NCI-H2227 (cell line): ENCODE measurements around the gene GIPC1.
A peak's percentile ranks its signal among the peaks of the same experiment; 100 is the strongest.
"Not testable (repeated sequence)": the region's sequence is repeated elsewhere in the genome, so short reads cannot be mapped to it uniquely, and the experiment has no call there.

Source experiments
- DNase-seq: peaks from one replicate; lab custom pipeline; 2025; ENCODE audit not compliant: unreplicated experiment; lab: John Stamatoyannopoulos, UW

Gene GIPC1

DNA sequence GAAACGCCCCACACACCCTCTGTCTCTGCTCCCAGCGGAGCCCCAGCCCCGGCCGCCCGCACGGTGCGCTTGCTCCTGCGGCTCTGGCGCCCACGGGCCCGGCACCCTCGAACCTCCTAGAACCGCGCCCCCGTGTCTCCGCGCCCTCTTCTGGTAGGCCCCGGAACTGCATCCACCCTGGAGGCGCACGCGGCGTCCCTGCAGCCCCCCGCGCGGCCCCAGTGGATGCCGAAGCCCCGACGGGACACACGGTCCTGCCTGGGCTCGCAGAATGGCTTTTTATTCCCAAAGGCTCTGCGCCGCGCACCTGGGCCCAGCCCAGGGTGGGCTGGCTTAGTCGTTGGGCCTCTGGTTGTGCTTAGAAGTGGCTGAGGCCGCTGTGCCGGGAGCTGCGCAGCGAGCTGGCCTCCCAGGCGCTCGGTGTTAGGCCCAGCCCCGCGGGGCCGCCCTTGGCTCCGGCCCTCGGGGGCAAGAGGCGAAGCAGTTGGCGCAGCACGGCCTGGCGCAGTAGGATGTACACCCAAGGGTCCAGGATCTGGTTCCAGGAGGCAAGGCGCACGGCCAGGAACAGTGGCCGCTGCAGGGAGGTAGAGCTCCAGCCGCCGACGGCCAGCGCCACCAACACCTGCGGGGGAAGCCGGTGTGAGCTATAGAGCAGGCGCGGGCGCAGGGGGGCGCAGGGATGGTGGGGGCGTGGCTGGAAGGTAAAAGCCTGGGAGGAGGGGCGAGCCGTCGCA lies 23.6 kb downstream of the GIPC1 start:
- DNase-seq = no peak

DNA sequence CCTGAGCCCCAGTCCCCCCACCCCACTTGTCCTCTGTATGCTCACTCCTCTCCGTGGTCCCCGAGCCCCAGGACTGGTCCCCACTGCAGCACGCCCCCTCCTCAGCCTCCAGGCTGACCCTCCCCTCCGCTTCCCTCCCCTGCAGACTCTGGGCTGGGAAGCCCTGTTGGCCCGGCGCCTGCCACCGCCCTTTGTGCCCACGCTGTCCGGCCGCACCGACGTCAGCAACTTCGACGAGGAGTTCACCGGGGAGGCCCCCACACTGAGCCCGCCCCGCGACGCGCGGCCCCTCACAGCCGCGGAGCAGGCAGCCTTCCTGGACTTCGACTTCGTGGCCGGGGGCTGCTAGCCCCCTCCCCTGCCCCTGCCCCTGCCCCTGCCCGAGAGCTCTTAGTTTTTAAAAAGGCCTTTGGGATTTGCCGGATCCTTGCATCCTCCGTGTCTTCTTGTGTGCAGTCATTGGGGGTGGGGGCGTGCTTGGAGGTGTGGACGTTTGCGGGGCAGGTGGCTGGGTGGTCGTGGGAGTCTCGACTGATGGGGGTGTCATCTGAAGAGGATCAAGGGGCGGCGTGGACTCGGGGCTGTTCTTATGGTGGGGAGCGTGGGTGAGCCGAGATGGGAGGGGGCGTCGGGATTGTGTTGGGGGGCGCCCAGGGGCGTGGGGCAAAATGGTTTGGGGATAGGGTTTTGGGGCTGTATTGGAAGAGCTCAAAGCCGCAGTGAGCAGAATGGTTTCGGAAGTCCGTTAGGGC lies 24.3 kb downstream of the GIPC1 start:
- no peak for DNase-seq

DNA sequence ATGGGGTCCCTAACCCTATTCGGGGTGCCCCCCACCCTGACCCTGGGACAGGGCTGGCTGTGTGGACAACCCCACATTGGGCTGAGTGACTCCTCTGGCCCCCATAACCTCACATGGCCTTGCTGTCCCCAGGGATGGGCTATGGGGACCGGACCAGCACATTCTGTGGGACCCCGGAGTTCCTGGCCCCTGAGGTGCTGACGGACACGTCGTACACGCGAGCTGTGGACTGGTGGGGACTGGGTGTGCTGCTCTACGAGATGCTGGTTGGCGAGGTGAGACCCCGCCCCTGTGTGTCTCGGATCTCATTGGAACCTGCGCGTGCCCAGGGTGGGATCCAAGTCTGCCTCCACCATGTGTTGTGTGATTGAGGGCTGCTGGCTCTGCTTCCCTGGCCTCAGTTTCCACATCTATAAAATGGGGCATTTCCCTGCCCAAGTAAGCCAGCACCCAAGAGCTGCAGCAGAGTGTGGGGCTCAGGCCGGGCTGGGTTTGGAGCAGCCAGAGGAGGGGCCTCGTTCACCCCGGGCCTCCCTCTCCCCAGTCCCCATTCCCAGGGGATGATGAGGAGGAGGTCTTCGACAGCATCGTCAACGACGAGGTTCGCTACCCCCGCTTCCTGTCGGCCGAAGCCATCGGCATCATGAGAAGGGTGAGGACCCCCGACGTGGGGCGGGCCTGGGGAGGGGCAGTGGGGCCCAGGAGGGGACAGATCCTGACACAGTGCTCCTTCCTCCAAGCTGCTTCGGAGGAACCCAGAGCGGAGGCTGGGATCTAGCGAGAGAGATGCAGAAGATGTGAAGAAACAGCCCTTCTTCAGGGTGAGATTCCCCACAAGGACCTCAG lies 25.7 kb downstream of the GIPC1 start:
- no peak for DNase-seq

DNA sequence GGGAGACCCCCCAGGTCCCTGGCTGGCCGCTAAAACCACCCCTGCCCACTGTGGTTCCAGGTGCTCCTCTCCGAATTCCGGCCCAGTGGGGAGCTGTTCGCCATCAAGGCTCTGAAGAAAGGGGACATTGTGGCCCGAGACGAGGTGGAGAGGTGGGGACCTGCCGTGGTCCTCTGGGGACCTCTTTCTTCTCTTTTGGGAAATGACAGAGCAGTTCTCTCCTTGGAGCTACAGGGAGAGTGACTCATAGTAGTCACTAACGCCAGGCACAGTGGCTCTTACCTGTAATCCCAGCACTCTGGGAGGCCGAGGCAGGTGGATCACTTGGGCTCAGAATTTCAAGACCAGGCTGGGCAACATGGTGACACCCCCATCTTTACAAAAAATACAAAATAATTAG lies 28.1 kb downstream of the GIPC1 start:
- no peak for DNase-seq

DNA sequence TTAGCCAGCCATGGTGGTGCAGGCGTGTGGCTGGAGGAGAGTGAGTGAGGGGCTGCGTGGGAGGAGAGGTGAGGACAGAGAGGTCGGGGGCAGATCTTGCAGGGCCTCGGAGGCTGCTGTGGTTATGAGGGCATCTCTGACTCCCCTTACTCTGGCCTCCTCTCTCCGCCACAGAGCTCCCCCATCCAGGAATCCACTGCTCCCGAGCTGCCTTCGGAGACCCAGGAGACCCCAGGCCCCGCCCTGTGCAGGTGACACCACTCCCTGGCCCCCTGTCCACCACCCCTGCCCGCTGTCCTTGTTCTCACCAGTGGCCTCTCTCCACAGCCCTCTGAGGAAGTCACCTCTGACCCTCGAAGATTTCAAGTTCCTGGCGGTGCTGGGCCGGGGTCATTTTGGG lies 28.5 kb downstream of the GIPC1 start:
- DNase-seq = no peak

DNA sequence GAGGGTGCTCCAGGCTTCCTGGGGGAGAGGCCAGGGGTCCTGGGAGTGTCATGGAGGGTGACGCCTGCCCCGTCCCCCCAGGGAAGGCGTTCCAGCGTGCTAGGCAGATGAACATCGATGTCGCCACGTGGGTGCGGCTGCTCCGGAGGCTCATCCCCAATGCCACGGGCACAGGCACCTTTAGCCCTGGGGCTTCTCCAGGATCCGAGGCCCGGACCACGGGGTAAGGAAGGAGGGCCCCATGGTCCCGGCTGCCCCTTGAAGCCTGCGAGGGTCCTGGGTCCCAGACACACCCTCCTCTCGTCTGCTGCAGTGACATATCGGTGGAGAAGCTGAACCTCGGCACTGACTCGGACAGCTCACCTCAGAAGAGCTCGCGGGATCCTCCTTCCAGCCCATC lies 32.2 kb downstream of the GIPC1 start:
- no peak for DNase-seq

DNA sequence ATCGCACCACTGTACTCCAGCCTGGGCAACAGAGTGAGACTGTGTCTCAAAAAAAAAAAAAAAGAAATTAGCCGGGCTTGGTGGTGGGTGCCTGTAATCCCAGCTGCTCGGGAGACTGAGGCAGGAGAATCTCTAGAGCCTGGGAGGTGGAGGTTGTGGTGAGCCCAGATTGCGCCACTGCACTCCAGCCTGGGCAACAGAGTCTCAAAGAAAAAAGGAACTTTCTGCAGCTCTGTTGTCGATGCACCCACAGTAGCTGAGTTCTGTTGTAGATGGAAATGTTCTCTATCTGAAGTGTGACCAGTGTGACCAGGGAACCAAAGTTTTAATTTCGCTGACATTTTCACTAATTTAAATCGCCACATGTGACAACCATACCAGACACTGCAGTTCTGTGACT lies 33.5 kb downstream of the GIPC1 start:
- DNase-seq = not testable (repeated sequence)

DNA sequence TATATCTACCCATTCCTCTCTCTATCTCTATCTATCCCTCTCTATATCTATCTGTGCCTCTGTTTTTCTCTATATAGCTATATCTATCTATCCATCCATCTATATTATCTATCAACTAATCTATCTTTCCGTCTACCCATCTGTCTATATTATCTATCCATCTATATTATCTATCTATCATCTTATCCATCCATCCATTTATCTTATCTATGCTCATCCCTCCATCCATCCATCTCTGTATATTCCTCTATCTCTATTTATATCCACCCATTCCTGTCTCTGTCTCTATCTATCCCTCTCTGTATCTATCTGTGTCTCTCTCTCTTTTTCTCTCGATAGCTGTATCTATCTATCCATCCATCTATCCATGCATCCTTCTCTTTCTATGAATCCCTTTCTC lies 35.0 kb downstream of the GIPC1 start:
- no peak for DNase-seq

DNA sequence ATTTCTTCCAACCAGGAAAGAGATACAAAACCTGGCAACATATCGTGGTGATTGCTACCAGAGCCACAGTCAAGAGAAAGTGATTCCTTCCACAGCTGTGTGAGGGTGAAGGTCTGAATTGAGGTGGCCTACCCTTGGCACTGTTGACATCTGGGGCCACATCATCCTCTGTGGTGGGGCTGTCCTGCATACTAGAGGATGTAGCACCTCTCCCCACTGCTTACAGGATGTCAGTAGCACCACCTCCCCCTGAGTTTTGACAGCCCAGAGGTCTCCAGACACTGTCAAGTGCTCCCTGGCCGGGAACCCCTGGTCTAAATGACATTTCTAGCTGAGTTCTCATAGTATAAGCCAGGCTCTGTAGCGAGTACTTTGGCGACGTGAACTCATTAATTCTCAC lies 36.2 kb downstream of the GIPC1 start:
- DNase-seq = no peak

- not testable (repeated sequence) for DNase-seq
Measured at GRCh38 chr19:14452303-14452702, 43.6 kb downstream of the GIPC1 start.

DNA sequence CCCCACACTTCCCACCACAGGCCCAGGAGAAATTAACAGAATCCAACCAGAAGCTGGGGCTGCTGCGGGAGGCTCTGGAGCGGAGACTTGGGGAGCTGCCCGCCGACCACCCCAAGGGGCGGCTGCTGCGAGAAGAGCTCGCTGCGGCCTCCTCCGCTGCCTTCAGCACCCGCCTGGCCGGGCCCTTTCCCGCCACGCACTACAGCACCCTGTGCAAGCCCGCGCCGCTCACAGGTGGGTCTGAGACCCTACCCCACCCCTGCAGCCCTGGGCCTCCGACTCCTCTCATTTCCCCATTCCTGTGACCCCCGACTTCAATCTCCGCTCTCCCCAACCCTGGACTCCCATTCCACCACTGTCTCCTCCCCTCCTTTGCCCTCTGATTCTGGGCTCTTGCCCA lies 45.1 kb downstream of the GIPC1 start:
- DNase-seq = no peak

DNA sequence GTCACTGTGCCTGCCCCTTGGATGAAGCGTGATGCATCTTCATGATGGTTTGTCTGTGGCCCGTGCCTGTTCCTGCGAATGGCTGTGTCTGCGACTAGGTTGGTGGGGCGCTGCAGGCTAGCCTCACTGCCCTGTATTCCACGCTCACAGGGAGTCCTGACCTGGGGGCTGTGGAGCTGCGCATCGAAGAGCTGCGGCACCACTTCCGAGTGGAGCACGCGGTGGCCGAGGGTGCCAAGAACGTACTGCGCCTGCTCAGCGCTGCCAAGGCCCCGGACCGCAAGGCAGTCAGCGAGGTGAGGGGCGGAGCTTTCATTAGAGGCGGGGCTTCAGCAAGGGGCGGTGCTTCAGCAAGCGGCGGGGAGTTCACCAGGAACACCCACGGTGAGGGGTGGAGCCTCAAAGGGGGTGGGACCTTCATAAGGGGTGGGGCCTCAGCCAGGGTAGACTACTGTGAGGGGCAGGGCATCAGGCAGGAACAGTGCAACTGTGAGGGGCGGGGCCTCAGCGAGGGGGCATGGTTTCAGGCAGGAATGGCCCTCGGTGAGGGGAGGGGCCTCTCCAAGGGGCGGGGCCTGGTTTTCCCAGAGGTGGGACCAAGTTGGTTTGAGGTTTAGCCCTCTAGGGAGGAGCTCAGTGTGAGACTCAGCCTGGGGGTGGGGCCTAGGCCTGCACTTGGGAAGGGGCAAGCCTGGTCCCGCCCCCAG lies 45.6 kb downstream of the GIPC1 start:
- peak; percentile 39 for DNase-seq

DNA sequence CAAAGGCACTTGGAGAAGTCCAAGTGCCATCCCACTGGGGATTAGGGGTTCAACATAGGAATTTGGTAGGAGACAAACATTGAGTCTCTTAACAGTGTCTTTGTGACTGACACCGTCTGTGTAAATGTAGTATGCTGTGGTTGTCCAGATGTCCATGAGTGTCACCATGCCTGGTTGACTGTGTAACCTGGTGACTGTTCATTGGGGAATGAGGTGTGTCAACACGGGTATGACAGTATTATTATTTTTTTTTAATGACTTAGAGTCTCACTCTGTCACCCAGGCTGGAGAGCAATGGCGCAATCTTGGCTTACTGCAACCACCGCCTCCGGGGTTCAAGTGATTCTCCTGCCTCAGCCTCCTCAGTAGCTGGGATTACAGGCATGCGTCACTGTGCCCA lies 46.6 kb downstream of the GIPC1 start:
- DNase-seq = no peak

- no peak for DNase-seq
Measured at GRCh38 chr19:14446336-14447036, 49.4 kb downstream of the GIPC1 start.

DNA sequence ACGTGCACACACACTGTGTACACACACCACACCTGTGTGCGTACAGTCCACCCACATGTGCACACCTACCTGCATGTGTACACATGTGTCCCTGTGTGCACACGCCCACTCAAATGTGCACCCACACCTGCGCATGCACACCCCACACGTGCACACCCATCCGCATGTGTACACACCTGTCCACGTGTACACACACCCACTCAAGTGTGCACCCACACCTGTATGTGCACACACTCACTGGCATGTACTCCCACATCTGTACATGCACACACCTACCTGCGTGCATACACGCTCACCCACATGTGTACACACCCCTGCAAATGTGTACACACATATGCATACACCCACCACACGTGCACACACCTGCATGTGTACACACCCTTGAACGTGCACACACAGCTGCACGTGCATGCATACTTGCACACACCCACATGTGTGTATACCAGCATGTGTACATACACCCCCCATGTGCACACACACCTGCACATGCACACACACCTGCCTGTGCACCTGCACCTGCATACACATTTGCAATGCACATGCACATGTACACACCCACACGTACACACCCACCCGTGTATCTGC lies 52.2 kb downstream of the GIPC1 start:
- DNase-seq = no peak

- DNase-seq = no peak
Measured at GRCh38 chr19:14442891-14443631, 52.9 kb downstream of the GIPC1 start.

DNA sequence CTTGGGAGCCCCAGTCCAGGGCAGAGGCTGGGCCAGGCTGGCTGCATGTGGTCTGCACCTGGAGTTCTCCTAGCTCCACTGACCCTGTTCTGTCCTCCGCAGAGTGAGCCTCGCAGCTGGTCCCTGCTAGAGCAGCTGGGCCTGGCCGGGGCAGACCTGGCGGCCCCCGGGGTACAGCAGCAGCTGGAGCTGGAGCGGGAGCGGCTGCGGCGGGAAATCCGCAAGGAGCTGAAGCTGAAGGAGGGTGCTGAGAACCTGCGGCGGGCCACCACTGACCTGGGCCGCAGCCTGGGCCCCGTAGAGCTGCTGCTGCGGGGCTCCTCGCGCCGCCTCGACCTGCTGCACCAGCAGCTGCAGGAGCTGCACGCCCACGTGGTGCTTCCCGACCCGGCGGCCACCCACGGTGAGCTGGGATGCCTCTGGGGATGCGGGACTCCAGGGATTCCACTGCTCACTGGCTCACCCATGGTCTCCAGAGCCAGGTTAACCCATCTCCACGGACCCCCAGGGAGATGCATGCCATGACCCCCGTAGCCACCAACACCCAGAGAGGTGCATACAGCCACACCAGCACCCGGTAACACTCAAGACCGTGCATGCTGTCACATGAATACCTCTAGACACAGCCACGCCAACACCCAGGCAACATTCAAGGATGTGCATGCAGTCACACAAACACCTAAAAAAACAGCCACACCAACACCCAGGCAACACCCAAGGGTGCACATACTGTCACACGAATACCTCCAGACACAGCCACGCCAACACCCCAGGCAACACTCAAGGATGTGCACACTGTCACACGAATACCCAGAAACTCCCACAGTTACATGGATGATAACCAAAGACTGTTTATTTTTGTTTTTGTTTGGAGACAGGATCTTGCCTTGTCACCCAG lies 54.6 kb downstream of the GIPC1 start:
- DNase-seq = no peak

- no peak for DNase-seq
Measured at GRCh38 chr19:14440049-14440448, 55.9 kb downstream of the GIPC1 start.
